Measurements from ENCODE around the gene CRYAA.
"Not testable (repeated sequence)": the region's sequence is repeated elsewhere in the genome, so short reads cannot be mapped to it uniquely, and the experiment has no call there.

The CRYAA gene, protein sequence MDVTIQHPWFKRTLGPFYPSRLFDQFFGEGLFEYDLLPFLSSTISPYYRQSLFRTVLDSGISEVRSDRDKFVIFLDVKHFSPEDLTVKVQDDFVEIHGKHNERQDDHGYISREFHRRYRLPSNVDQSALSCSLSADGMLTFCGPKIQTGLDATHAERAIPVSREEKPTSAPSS

DNA sequence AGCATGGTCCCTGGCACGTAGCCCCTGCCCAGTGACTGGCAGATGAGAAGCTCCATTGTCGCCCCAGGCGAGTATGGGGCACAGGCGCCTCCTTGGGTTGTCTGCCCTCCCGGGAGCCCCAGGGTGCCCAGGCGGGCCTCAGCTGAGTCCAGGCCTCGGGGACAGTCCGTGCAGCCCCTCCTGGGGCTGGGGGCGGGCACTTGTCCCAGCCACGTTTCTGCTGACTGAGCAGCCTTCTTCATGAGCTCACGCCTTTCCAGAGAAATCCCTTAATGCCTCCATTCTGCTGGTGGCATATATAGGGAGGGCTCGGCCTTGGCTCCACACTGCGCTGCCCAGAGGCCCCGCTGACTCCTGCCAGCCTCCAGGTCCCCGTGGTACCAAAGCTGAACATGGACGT, at the start of gene CRYAA:
Gene CRYAA (plus strand): TSS at position 301 of the 400 bp plus-strand sequence. CDS start 92 bp downstream, at position 393.
- not testable (repeated sequence) for DNase-seq

DNA sequence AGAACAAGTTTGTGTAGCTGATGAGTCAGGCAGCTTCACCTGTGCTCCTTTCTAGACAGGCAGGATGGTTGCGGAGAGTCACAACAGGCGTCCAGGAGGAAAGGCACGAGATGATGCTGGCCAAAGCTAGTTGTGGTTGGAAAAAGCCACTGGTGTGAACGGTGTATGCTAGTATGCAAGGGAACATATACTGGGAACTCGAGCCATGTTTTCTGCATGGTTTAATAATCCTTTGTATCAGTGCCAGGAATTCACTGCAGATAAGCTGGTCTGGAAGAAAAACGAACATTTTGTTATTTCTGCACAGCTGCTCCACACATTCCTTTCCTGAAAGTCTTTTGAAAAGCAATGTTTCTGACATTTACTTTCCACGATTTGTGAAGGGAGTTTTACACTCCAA, 38.7 kb upstream of the CRYAA start:
- not testable (repeated sequence) for DNase-seq

DNA sequence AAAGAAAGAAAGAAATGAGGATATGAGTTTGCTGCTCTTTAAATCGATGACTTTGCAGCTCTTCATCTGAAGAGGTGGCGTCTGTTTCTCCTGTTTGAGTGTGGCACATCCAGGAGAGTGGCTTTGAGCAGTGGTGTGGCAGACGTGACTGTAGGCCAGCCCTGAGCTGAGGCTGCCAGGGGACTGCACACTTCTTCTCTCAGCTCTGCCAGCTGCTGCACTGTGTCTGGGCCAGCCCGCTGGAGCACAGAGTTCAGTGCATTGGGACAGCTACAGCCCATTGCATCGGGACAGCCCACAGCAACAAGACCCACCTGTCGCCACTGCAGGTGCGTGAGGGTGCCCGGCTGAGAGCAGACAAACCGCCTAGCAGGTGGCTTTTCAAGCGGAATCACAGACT, 34.3 kb upstream of the CRYAA start:
- not testable (repeated sequence) for DNase-seq

DNA sequence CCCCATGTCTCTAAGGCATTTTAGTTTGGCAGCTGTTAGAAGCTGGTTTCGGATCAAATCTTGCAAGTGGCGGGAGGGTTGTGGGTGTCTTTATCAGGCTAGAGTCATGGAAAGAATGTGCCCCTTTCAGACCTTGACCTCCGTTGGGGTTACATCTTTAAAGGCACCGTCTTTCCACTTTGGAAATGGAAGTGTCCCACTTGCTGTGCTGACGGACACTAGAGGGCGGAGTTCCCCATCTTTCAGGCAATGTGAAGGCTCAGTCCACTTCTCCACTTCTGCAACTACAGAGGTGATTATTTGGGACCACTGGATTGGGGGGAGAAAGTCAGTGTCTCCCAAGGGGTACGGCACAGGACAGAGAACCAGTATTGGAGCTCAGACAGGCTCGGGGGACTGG, 29.9 kb upstream of the CRYAA start:
- DNase-seq: not testable (repeated sequence)

DNA sequence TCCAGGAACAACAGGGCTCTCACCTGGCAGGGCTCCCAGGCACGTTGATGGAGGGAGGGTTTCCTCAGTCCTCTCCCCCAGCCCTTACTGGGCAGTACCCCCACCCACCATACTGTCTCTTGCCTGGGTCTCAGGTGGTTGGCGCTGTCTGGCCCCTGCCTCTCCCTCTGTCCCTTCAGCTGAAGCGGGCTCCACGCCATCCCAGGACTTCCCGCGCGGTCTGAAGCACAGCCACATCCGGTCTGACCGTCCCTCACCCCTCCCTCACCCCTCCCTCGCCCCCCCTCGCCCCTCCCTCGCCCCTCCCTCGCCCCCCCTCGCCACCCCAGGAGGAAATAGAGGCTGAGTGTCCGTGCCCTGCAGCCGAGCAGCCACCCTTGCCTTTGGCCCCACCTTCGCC, 27.4 kb upstream of the CRYAA start:
- not testable (repeated sequence) for DNase-seq

DNA sequence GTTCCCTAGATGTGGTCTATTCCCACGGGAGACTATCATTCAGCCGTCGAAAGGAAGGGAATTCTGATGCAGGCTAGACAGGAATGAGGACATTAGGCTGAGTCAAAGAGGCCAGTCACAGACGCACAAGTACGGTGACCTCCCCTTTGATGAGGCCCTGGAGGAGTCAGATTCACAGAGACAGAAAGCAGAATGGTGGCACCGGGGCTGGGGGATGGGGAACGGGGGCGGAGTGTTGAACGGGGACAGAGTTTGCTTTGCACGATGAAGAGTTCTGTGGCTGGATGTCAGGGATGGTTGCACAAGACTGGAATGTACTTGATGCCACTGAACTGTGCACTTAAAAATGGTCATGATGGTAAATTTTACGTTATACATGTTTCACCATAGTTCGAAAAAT, 22.2 kb upstream of the CRYAA start:
- not testable (repeated sequence) for DNase-seq

DNA sequence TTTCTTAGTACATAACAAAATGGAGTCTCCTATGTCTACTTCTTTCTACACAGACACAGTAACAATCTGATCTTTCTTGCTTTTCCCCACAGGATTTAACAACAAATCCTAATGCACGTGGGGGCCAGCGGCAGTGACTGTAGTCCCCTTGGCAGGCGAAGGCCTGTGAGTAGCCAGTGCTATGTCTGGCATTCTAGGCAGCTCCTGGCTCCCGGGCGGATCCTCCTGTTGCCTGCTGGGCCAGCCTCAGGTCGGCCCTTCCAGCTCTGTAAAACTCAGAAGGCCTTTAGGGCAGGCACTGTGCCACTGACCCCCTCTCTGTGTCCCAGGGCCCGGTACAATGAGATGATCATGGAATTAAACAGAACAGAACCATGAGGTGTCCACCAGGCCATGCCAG, 20.8 kb upstream of the CRYAA start:
- not testable (repeated sequence) for DNase-seq

DNA sequence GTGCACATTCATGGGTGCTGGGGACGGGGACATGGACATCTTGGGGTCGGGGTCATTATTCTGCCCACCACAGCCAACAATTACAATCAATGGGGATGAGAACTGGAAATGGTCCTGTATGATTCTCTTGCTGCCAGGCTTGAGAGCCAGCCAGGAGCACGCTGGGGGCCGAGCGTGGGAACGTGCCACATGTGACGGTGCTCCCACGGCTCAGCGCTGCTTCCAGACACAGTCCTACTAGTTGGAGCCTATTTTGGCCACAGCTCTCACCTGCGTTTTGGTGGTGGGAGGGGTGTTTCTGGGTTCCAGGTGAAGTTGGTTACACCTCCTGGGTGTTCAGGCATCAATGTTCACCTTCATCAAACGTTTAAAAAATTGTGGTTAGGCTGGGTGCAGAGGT, 19.5 kb upstream of the CRYAA start:
- DNase-seq: not testable (repeated sequence)

DNA sequence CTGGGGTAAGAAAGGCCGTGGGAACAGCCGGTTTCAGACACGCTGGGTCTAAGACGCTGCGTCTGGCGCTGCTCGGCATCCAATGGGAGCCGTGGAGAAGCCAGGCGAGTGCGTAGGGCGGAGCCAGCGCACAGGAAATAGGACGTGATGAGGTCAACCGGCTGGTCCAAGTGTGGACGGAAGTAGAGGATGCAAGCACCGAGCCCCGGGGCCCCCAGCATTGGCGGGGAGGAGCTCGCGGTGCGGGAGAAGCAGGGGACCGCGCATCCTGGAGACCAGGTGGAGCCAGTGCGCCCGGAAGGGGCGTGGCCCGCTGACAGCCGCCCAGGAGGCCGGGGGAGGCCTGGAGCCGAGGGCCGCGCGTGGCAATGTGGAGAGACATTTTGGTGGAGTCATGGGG, 15.2 kb upstream of the CRYAA start:
- not testable (repeated sequence) for DNase-seq

DNA sequence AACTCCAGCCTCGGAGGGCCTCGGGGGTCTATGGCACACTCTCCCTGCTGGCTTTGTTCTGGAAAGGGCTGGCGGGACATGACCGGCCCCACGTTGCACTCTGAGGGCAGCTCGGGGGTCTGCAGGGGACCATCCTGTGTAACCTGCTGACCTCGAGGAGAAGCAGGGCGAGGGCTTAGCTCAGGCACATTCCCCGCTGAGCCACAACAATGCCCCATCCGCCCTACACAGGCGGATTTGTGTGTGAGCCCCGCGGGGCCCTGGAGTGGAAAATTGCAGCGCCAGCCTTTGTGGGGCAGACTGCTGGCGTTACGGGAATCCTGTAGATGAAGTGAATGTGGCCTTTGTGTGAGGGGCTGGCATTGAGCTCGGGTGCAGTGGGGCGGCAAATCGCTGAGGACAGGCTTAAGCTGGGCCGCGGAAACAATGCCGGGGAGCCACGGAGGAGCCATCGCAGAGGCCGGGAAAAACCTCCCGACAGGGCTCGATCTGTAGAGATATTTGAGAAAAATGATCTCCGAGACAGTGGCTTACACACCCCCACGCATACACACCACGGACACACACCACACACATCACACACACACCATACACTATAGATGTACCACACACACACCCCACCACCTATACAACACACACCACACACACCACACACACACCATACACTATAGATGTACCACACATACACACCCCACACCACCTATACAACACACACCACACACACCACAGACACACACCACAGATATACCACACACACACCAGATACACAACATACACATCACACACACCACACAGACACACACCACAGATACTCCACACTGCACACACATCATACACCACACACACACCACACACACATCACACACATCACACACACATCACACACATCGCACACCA, 9.3 kb upstream of the CRYAA start:
- not testable (repeated sequence) for DNase-seq

DNA sequence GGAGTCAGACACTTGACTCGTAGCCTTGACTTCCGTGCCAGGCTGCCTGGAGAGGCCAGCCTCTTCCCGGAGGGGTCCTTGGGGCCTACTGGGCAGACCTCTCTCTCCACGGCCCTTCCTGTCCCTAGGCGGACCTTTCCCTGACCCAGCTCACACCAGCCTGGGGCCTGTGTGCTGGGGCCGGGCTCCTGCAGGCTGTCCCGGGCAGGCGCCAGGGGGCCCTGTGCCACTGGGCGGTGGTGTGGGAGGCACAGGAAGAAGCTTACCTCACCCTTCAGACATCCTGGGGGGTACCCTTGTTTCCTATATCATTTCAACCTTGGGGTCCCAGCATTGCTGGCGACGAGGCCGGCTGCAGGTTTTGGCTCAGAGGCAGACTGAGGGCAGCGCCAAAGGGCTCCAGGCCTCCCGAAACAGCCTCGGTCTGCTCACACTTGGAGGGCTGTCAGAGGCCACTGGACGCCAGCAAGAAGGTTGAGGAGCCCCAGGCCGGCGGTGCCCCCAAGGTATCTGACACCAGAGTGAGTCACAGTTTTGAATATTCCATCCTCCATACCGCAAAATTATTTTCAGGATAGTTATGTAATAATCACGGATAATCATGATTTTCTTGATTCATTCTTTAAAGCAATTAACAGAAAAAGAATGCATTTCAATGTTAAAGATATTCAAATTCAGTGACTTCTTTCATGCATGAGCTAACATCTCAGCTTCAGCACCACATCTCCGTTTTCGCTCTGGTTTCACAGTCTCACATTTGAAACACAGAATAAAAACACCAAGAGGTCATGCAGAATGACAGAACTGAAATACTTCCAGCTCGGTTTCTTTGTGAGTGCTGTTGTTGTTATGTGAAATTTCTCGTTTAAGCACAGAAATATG, 6.7 kb upstream of the CRYAA start:
- DNase-seq: not testable (repeated sequence)

DNA sequence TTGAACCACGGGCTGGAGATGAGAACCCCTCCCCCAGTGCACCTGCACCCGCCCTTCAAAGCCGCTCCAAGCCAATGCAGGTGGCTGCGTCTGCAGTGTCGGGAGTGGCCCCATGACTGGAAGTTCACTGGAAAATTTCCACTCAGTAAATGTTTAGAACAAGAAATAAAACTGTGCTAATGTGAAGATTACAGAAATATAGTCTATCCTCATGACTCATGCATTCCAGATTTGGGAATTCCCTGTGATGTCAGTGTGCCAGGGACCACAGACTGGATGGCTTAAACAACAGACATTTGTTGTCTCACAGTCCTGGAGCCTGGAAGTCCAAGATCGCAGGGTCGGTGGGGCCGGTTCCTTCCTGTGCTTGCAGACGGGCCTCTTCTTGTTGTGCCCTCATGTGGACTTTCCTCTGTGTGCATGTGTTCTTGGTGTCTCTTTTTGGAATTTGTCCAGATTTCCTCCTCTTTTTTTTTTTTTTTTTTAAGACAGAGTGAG, 6.1 kb upstream of the CRYAA start:
- DNase-seq: not testable (repeated sequence)

DNA sequence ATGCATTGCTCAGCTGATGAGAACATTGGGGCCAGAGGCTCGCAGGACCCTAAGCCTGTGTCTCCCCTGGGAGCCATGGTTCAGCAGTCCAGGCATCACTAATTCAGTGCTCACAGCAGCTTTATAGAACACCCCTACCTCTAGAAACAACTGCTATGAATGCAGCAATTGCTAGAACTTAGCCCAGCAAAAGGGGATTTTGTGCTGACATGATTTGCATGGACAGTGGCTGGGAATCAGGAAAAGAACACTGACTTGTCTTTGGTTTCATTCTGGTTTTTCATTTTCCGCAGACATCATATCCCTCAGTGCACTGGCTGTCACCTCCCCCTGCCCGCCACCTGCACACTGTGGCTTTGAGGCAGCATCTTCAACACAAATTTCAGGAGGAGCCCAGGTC, 4.0 kb upstream of the CRYAA start:
- not testable (repeated sequence) for DNase-seq

DNA sequence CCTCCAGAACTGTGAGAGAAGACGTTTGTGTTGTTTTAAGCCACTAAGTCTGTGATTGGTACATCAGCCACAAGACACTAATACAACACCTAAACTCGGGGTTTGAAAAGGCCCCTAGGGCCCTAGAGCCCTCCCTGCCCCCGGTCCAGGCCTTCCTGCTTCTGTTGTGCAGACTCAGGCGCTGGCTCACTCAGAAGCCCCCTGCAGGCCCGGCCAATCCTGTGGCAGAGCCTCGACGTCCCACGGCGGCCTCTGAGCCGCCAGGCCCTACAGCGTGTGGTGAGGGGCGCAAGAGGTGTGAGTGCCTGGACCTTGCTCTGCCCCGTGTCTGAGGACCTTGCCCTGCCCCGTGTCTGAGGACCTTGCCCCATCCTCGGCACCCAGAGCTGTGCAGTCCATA, 3.1 kb upstream of the CRYAA start:
- DNase-seq: not testable (repeated sequence)

DNA sequence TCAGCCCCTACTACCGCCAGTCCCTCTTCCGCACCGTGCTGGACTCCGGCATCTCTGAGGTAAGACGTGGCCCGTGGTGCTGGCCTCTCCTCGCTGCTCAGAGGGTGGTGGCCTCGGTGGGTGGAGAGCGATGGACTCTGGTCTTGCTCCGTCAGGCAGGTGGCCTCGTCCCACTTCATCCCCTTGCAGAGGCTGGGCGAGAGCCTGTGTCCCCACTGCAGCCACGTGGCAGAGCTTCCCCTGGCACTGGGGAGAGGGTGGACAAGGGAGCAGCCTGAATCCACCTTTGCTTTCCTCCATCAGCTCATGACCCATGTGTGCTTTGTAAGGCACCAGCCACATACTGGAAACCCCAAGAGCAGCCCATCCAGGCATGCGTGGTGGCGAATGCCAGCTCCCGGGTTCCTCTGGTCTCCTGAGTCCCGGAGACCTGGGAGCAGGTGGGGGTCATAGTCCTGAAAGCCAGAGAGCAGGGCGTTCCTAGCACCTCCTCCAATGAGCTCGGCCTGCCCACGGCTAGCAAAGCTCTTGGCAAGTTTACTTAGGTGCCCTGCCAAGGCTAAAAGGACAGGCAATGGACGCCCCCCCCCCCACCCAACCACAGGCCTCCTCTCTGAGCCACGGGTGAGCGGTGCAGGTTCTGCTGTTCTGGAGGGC, 550 bp downstream of the CRYAA start:
- DNase-seq: not testable (repeated sequence)

DNA sequence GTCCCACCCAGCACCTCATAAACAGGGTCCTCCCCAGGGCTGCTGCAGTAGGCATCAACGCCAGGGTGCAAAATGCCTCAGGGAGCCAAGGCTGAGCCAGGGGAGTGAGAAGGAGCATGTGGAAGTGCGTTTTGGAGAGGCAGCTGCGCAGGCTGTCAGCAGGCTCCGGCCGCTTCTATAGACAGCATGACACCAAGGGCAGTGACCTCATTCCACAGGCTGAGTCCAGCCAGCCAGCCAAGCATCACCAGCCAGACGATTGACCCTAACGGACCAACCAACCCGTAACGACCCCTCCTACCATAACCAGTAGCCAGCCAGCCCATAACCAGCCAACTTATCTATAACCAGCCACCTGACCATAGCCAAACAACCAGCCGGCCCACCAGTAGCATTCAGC, 1.1 kb downstream of the CRYAA start:
- not testable (repeated sequence) for DNase-seq

DNA sequence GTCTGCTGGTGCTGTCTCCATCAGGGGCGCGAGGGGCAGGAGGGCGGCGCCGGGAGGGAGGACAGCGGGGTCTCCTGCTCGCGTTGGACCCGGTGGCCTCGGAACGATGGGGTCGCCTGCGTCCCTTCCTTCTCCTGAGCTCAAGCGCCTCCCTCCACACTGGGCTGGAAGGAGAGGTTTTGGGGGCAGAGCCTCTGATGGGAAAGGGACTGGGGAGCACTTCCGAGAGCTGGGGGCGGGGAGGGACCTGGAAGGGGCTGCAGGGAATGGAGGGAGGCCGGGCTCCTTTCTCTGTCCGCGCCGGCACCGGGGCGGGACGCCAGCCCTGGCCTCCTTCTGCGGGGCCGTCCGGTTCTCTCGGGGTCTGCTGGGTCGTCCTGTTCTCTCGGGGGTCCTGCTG, 4.0 kb downstream of the CRYAA start:
- DNase-seq: not testable (repeated sequence)

DNA sequence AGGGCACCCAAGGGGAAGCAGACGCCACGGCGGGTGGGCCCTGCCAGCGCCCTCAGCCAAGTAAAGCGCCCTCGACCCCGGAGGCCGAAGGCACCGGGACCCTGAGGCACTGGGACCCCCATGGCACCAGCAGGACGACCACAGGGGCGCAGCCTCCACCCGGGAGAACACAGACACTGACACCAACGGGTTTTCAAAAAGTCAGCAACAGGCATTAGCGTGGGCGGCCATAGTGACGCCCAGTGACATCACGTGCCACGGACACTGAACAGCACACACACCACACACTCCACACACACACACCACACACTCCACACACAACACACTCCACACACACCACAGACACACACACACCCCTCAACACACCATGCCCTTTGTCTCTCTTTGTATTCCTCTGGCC, 4.6 kb downstream of the CRYAA start:
- DNase-seq: not testable (repeated sequence)

DNA sequence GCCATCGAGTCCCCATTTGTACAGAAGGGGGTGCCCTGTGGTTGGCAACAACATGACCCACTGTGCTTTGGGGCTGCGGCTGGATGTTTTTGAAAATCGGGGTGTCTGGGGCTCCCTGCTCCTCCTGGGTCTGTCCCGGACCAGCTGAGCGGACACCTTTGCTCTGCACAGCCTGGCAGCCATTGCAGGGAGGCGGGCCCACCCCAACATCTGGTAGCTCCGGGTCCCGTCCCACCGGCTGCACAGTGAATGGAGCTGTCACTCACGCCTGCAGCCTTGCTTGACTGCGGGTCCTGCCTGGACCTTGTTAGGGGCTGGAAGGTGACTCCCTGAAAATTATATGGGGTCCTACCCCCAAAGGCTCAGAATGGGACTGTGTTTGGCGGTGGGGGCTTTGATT, 5.1 kb downstream of the CRYAA start:
- not testable (repeated sequence) for DNase-seq

DNA sequence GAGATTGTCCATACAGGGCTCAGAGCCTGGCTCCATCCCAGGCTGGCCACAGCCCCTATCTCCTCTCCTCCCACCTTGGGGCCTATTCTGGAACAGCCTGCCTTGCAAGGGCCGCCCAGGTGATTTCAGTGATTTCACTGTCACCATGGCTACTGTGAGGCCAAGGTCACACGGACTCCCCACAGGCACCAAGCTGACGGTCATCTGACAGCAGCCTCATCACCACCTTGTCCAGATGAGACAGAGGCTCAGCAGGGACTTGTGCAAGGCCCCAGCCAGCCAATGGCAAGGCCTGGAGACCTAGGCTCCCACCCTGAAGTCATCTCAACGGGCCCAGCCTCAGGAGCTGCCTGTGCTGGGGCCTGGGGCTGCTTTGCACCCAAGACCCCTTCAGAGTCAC, 6.2 kb downstream of the CRYAA start:
- not testable (repeated sequence) for DNase-seq

DNA sequence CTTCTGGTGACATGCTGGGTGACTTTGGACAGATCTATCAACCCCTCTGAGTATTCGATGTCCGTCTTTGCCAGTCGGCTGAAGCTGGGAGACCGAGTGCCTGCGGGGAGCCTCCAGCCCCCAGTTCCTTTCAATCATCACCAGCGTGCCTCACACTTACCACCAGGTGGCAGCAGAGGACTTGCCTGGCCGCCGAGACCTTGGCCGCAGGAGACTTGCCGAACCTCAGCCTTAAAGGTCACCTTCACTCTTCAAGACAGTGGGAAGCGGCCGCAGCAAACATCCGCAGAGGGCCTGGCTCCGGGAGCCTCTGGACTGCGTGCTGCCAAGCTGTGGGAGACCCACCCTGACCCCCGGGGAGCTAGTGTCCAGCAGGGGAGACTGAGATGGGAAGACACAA, 7.8 kb downstream of the CRYAA start:
- DNase-seq: not testable (repeated sequence)

Data from CD4-positive, alpha-beta T cell treated with Interleukin-6 for 4 hours (primary cell).